ENCODE measurements around the gene MICAL3.

MICAL3 gene

GRCh38 chr22:17828502-17829080 lies 195.8 kb downstream of the MICAL3 start:
- Histone ChIP-seq H3K27me3 (ENCODE audit: control insufficient read depth, insufficient read depth, low read length) (no peaks in the 10 kb centered on the region), H3K27ac (no peak overlapping the region), H3K9ac (no peak overlapping the region), H2AFZ (no peak overlapping the region), H3K79me2 (no peaks in the 10 kb centered on the region), H3K36me3 (ENCODE audit: control insufficient read depth, insufficient read depth, low read length) (no peaks in the 10 kb centered on the region), H3K4me3 (ENCODE audit: low read depth, low read length) (no peak overlapping the region), H3K4me2 (ENCODE audit: low read length) (no peak overlapping the region), H3K4me1 (no peaks in the 10 kb centered on the region), H3K9me3 (ENCODE audit: control insufficient read depth, low read length) (no peaks in the 10 kb centered on the region)
- TF ChIP-seq, protein P1, sequence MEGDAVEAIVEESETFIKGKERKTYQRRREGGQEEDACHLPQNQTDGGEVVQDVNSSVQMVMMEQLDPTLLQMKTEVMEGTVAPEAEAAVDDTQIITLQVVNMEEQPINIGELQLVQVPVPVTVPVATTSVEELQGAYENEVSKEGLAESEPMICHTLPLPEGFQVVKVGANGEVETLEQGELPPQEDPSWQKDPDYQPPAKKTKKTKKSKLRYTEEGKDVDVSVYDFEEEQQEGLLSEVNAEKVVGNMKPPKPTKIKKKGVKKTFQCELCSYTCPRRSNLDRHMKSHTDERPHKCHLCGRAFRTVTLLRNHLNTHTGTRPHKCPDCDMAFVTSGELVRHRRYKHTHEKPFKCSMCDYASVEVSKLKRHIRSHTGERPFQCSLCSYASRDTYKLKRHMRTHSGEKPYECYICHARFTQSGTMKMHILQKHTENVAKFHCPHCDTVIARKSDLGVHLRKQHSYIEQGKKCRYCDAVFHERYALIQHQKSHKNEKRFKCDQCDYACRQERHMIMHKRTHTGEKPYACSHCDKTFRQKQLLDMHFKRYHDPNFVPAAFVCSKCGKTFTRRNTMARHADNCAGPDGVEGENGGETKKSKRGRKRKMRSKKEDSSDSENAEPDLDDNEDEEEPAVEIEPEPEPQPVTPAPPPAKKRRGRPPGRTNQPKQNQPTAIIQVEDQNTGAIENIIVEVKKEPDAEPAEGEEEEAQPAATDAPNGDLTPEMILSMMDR (IDR thresholded peaks at IDR 0.05): no peak

GRCh38 chr22:17827466-17827865 lies 196.9 kb downstream of the MICAL3 start:
- Histone ChIP-seq H3K79me2 (no peaks in the 10 kb centered on the region), H3K9me3 (ENCODE audit: control insufficient read depth, low read length) (no peaks in the 10 kb centered on the region), H3K27me3 (ENCODE audit: control insufficient read depth, insufficient read depth, low read length) (no peaks in the 10 kb centered on the region), H3K4me3 (ENCODE audit: low read depth, low read length) (no peak overlapping the region), H3K36me3 (ENCODE audit: control insufficient read depth, insufficient read depth, low read length) (no peaks in the 10 kb centered on the region), H2AFZ (no peak overlapping the region), H3K27ac (no peak overlapping the region), H3K9ac (no peak overlapping the region), H3K4me2 (ENCODE audit: low read length) (no peak overlapping the region), H3K4me1 (no peaks in the 10 kb centered on the region)
- TF ChIP-seq, protein P1 (IDR thresholded peaks at IDR 0.05): no peak

DNA sequence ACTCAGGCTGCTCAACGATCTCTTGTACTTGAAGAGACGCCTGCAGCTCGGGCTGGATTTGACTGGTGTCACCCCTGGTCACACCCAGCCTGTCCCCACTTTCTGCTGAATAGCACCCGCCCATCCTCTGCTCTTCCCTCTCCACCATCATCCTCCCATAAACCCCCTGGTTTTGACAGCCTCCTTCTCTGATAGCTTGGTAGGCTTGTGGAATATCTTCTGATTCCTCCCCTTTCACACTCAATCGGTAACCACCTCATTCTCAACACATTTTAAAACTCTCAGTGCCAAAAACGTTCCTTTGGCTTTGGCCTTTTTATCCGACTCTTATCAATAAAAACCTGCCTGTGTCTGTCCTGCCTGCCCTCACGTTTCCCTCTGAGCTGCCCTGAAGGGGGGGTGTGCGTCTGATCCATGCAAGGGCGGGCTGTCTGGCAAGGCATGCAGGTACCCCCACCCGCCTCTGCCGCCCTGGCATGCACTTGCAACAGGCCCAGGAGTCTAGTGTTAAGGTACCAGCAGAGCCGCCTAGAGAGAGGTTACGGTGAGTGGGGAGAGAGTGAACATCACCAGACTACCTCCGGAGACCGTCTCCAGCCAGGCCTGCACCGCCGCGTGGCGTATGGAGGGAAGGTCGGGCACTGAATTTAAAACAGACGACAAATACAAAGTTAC lies 198.3 kb downstream of the MICAL3 start:
- Histone ChIP-seq H3K27ac (no peak overlapping the region), H3K4me3 (ENCODE audit: low read depth, low read length) (no peak overlapping the region), H2AFZ (no peak overlapping the region), H3K79me2 (no peaks in the 10 kb centered on the region), H3K9me3 (ENCODE audit: control insufficient read depth, low read length) (no peaks in the 10 kb centered on the region), H3K4me1 (no peaks in the 10 kb centered on the region), H3K4me2 (ENCODE audit: low read length) (no peak overlapping the region), H3K27me3 (ENCODE audit: control insufficient read depth, insufficient read depth, low read length) (no peaks in the 10 kb centered on the region), H3K36me3 (ENCODE audit: control insufficient read depth, insufficient read depth, low read length) (no peaks in the 10 kb centered on the region), H3K9ac (no peak overlapping the region)
- TF ChIP-seq, protein P1 (IDR thresholded peaks at IDR 0.05): no peak

GRCh38 chr22:17824457-17824856 lies 199.9 kb downstream of the MICAL3 start:
- TF ChIP-seq, protein P1 (IDR thresholded peaks at IDR 0.05): no peak
- no peaks in the 10 kb centered on the region for H3K27me3 ChIP-seq (ENCODE audit: control insufficient read depth, insufficient read depth, low read length)
- H3K36me3 ChIP-seq (ENCODE audit: control insufficient read depth, insufficient read depth, low read length): no peaks in the 10 kb centered on the region
- H2AFZ ChIP-seq: no peak overlapping the region
- no peaks in the 10 kb centered on the region for H3K9me3 ChIP-seq (ENCODE audit: control insufficient read depth, low read length)
- H3K4me3 ChIP-seq (ENCODE audit: low read depth, low read length): no peak overlapping the region
- no peak overlapping the region for H3K4me2 ChIP-seq (ENCODE audit: low read length)
- no peaks in the 10 kb centered on the region for H3K4me1 ChIP-seq
- H3K27ac ChIP-seq: no peak overlapping the region
- no peaks in the 10 kb centered on the region for H3K79me2 ChIP-seq
- H3K9ac ChIP-seq: no peak overlapping the region

GRCh38 chr22:17823964-17824363 lies 200.4 kb downstream of the MICAL3 start:
- Histone ChIP-seq H3K4me3 (ENCODE audit: low read depth, low read length) (no peak overlapping the region), H3K27ac (no peak overlapping the region), H3K27me3 (ENCODE audit: control insufficient read depth, insufficient read depth, low read length) (no peaks in the 10 kb centered on the region), H3K9me3 (ENCODE audit: control insufficient read depth, low read length) (no peaks in the 10 kb centered on the region), H3K79me2 (no peaks in the 10 kb centered on the region), H3K4me1 (no peaks in the 10 kb centered on the region), H3K9ac (no peak overlapping the region), H3K4me2 (ENCODE audit: low read length) (no peak overlapping the region), H2AFZ (no peak overlapping the region), H3K36me3 (ENCODE audit: control insufficient read depth, insufficient read depth, low read length) (no peaks in the 10 kb centered on the region)
- TF ChIP-seq, protein P1 (IDR thresholded peaks at IDR 0.05): no peak
